ENCODE data around the gene AASS. TPM values are rescaled to one million over a fixed set of nuclear protein-coding genes. Genes with fewer than 3 reads are reported as not detected.

AASS gene
- total and polyA plus RNA-seq, 7 donors, result 2.8 to 9.6 (median 4.8) TPM

DNA sequence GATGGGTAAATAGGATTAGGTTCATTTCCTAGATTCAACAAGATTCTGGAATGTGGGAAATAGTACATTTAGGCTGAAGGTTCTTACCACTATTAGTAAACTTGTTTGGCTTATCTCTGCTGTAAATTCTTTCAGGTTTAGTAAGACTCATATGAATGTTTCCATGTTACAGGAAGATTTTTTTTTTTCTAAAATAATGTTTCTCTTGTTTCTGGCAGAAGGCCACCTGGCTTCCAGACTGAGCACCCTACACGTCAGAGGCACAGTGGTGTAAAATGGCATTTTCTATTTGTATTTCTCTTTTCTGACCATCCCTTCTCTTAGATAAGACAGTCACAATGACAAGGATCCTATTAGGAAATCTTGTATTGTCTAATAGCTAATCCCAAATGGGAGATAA is 22.7 kb upstream of the AASS start:
- 19 to 35% (median 20%) methylated on average over 1 of the region's 1 CpG for WGBS, 3 donors
- H3K36me3 ChIP-seq (ENCODE audit: insufficient read depth in 1 of 2, low read depth in 1 of 2), result no peaks in the 10 kb centered on the region
- no peak overlapping the region for H3K27ac ChIP-seq
- H3K4me3 ChIP-seq, result no peak overlapping the region
- intact Hi-C loops (cut with DNase I), result no loop called here
- no peaks in the 10 kb centered on the region for H3K27me3 ChIP-seq (ENCODE audit: insufficient read depth in 3 of 3, low read length in 2 of 3)
- TF ChIP-seq, protein P1, sequence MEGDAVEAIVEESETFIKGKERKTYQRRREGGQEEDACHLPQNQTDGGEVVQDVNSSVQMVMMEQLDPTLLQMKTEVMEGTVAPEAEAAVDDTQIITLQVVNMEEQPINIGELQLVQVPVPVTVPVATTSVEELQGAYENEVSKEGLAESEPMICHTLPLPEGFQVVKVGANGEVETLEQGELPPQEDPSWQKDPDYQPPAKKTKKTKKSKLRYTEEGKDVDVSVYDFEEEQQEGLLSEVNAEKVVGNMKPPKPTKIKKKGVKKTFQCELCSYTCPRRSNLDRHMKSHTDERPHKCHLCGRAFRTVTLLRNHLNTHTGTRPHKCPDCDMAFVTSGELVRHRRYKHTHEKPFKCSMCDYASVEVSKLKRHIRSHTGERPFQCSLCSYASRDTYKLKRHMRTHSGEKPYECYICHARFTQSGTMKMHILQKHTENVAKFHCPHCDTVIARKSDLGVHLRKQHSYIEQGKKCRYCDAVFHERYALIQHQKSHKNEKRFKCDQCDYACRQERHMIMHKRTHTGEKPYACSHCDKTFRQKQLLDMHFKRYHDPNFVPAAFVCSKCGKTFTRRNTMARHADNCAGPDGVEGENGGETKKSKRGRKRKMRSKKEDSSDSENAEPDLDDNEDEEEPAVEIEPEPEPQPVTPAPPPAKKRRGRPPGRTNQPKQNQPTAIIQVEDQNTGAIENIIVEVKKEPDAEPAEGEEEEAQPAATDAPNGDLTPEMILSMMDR (IDR thresholded peaks at IDR 0.05), result no peak
- no peaks in the 10 kb centered on the region for H3K9me3 ChIP-seq
- ATAC-seq (no peak), DNase-seq (no peak)
- no peaks in the 10 kb centered on the region for H3K4me1 ChIP-seq

DNA sequence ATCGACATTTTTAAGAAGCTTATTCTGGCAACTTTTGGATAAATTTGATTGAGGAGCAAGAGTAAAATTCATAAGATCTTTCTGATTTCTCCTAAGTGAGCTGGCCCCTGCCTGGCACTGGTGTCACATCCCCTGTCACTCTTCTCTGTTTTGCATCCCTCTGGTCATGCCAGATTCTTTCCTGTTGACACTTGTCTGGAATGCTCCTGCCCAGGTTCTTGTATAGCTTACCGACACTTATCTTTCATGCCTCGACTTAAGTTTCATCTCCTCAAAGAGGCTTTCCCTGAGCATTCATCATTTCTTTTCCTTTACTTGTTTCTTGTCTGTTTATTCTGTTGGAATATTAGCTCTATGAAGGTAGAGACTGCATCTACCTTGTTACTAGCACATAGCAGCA is 22.2 kb upstream of the AASS start:
- Histone ChIP-seq H3K4me1 (no peaks in the 10 kb centered on the region), H3K36me3 (ENCODE audit: insufficient read depth in 1 of 2, low read depth in 1 of 2) (no peaks in the 10 kb centered on the region), H3K27ac (no peak overlapping the region), H3K4me3 (no peak overlapping the region), H3K9me3 (no peaks in the 10 kb centered on the region), H3K27me3 (ENCODE audit: insufficient read depth in 3 of 3, low read length in 2 of 3) (no peaks in the 10 kb centered on the region)
- ATAC-seq (no peak), DNase-seq (no peak)
- intact Hi-C loops (cut with DNase I), result no loop called here
- TF ChIP-seq, protein P1 (IDR thresholded peaks at IDR 0.05), result no peak
- WGBS, 3 donors, result 75 to 86% (median 86%) methylated on average over 3 of the region's 3 CpGs

GRCh38 chr7:122161628-122162027 is 17.6 kb upstream of the AASS start:
- Histone ChIP-seq H3K27ac (no peak overlapping the region), H3K36me3 (ENCODE audit: insufficient read depth in 1 of 2, low read depth in 1 of 2) (no peaks in the 10 kb centered on the region), H3K9me3 (no peaks in the 10 kb centered on the region), H3K27me3 (ENCODE audit: insufficient read depth in 3 of 3, low read length in 2 of 3) (no peaks in the 10 kb centered on the region), H3K4me1 (no peaks in the 10 kb centered on the region), H3K4me3 (no peak overlapping the region)
- WGBS, 3 donors, result 15 to 29% (median 23%) methylated on average over 3 of the region's 3 CpGs
- intact Hi-C loops (cut with DNase I), result no loop called here
- no peak for ATAC-seq
- DNase-seq, result no peak
- TF ChIP-seq, protein P1 (IDR thresholded peaks at IDR 0.05), result no peak

GRCh38 chr7:122155566-122155965 is 11.5 kb upstream of the AASS start:
- whole genome bisulfite sequencing, 3 donors, result 80 to 82% (median 81%) methylated on average over 2 of the region's 2 CpGs
- no peaks in the 10 kb centered on the region for H3K9me3 ChIP-seq
- intact Hi-C loops (cut with DNase I), result no loop called here
- H3K4me1 ChIP-seq, result no peaks in the 10 kb centered on the region
- no peak overlapping the region for H3K27ac ChIP-seq
- DNase-seq (no peak), ATAC-seq (no peak)
- H3K27me3 ChIP-seq (ENCODE audit: insufficient read depth in 3 of 3, low read length in 2 of 3), result no peaks in the 10 kb centered on the region
- no peak overlapping the region for H3K4me3 ChIP-seq
- H3K36me3 ChIP-seq (ENCODE audit: insufficient read depth in 1 of 2, low read depth in 1 of 2), result no peaks in the 10 kb centered on the region
- TF ChIP-seq, protein P1 (IDR thresholded peaks at IDR 0.05), result no peak

DNA sequence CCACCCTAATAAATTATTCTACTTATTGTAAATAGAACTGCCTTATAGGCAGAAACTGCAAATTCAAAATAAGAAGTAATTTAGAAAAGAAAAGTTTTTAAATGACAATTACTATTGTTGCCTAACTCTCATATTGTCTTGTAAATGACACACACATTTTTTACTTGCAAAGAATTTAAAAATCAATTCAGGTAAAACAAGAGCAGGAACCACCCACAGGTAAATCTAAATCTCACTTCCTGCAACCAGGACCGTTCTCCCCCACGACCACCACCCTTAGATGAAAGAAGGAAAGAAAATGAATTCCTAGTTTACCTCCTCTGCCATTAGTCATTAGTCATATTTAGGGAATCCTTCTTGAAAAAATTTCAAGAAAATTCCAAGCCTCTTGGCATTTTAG is 4.8 kb upstream of the AASS start:
- H3K4me3 ChIP-seq, result no peak overlapping the region
- TF ChIP-seq, protein P1 (IDR thresholded peaks at IDR 0.05), result no peak
- no peak for ATAC-seq

More for the DNA sequence above, 4.8 kb upstream of the AASS start:
- no peaks in the 10 kb centered on the region for H3K4me1 ChIP-seq
- no peak overlapping the region for H3K27ac ChIP-seq
- H3K36me3 ChIP-seq (ENCODE audit: insufficient read depth in 1 of 2, low read depth in 1 of 2), result no peaks in the 10 kb centered on the region
- H3K27me3 ChIP-seq (ENCODE audit: insufficient read depth in 3 of 3, low read length in 2 of 3), result no peaks in the 10 kb centered on the region
- DNase-seq, result no peak
- WGBS, 3 donors, result 15 to 55% (median 32%) methylated on average over 2 of the region's 2 CpGs
- H3K9me3 ChIP-seq, result no peaks in the 10 kb centered on the region
- intact Hi-C loops (cut with DNase I), result no loop called here
